Neural cell (in vitro differentiated cells): Measurements from ENCODE around the gene FERMT2. TPM values are rescaled to one million over a fixed set of nuclear protein-coding genes. Genes with fewer than 3 reads are reported as not detected.

Source experiments
- H2AFZ ChIP-seq: fragments of 200-600, 300-800 bp; sonication (generic), shearing (Covaris generic); 2 replicates; pipeline ENCODE4 v1.6.0; 2014; ENCODE audit warnings: low read depth, mild to moderate bottlenecking, antibody characterized with exemption, low read length, moderate library complexity
- H3F3A ChIP-seq: fragments of 200-600 bp; shearing (Covaris generic); 2 replicates; pipeline ENCODE4 v1.6.1; 2016; ENCODE audit warnings: mild to moderate bottlenecking, moderate library complexity, mixed read lengths, antibody characterized with exemption, low read length; ENCODE audit not compliant: insufficient read depth, poor library complexity, severe bottlenecking
- H3K27ac ChIP-seq: fragments of 200-600, 300-800 bp; sonication (generic), shearing (Covaris generic); 2 replicates; pipeline ENCODE4 v1.5.1; 2014; ENCODE audit warnings: mild to moderate bottlenecking, low read length, moderate library complexity
- H3K27me3 ChIP-seq: fragments of 300-800, 200-600 bp; sonication (generic), shearing (Covaris generic); 2 replicates; pipeline ENCODE4 v1.6.0; 2014; ENCODE audit warnings: mild to moderate bottlenecking, low read depth, low read length, moderate library complexity; ENCODE audit not compliant: insufficient read depth
- H3K36me3 ChIP-seq: fragments of 300-800, 200-600 bp; sonication (generic), shearing (Covaris generic); 2 replicates; pipeline ENCODE4 v1.5.1; 2014; ENCODE audit warnings: mild to moderate bottlenecking, antibody characterized with exemption, low read length, moderate library complexity; ENCODE audit not compliant: insufficient read depth
- H3K4me2 ChIP-seq: fragments of 300-800, 200-600 bp; sonication (generic), shearing (Covaris generic); 2 replicates; pipeline ENCODE4 v1.6.0; 2014; ENCODE audit warnings: mild to moderate bottlenecking, low read length
- H3K4me3 ChIP-seq: fragments of 300-800, 200-600 bp; sonication (generic), shearing (Covaris generic); 2 replicates; pipeline ENCODE4 v1.5.1; 2014; ENCODE audit warnings: mild to moderate bottlenecking, low read length, moderate library complexity
- H3K79me2 ChIP-seq: fragments of 200-600 bp; shearing (Covaris generic); replicated peaks from 2 replicates; pipeline ENCODE4 v1.6.0; 2014; ENCODE audit warnings: mild to moderate bottlenecking, low read length, moderate library complexity; ENCODE audit not compliant: insufficient read depth
- H3K9ac ChIP-seq: fragments of 300-800, 200-600 bp; sonication (generic), shearing (Covaris generic); 2 replicates; pipeline ENCODE4 v1.6.1; 2016; ENCODE audit warnings: mild to moderate bottlenecking, low read length, mixed read lengths
- H3K9me2 ChIP-seq: fragments of 200-600 bp; shearing (Covaris generic); 2 replicates; pipeline ENCODE4 v1.6.1; 2016; ENCODE audit warnings: mild to moderate bottlenecking, low read length, mixed read lengths; ENCODE audit not compliant: insufficient read depth
- H3K9me3 ChIP-seq: fragments of 200-600, 300-800 bp; sonication (generic), shearing (Covaris generic); 2 replicates; pipeline ENCODE4 v1.6.1; 2016; ENCODE audit warnings: mild to moderate bottlenecking, mixed run types, low read length, moderate library complexity, mixed read lengths
- H4K20me1 ChIP-seq: fragments of 200-600 bp; shearing (Covaris generic); 2 replicates; pipeline ENCODE4 v1.6.1; 2016; ENCODE audit warnings: mild to moderate bottlenecking, mixed run types; ENCODE audit not compliant: insufficient read depth
- EP300 ChIP-seq: fragments of 450-650 bp; conservative IDR thresholded peaks from 2 replicates; pipeline ENCODE4 v1.6.1; 2014; ENCODE audit warnings: antibody characterized with exemption, mild to moderate bottlenecking, moderate library complexity; ENCODE audit not compliant: poor library complexity, severe bottlenecking
- EZH2 ChIP-seq: fragments of 200-600, 300-800 bp; shearing (Covaris generic), sonication (generic); IDR thresholded peaks from 2 replicates; pipeline ENCODE4 v1.6.1; 2014; ENCODE audit warnings: antibody characterized with exemption, low read length, borderline replicate concordance, mild to moderate bottlenecking; ENCODE audit not compliant: insufficient read depth, poor library complexity, severe bottlenecking
- MXI1 ChIP-seq: fragments of 450-650 bp; conservative IDR thresholded peaks from 2 replicates; pipeline ENCODE4 v1.6.1; 2014; ENCODE audit warnings: antibody characterized with exemption, mild to moderate bottlenecking; ENCODE audit not compliant: poor library complexity, severe bottlenecking
- POLR2AphosphoS5 ChIP-seq: IDR thresholded peaks from 2 replicates; pipeline ENCODE4 v1.6.1; 2012
- RAD21 ChIP-seq: fragments of 450-650 bp; conservative IDR thresholded peaks from 2 replicates; pipeline ENCODE4 v1.6.1; 2014; ENCODE audit warnings: antibody characterized with exemption, mild to moderate bottlenecking, moderate library complexity
- SMC3 ChIP-seq: fragments of 450-650 bp; conservative IDR thresholded peaks from 2 replicates; pipeline ENCODE4 v1.6.1; 2014; ENCODE audit warnings: antibody characterized with exemption, mild to moderate bottlenecking, moderate library complexity; ENCODE audit not compliant: poor library complexity
- TAF1 ChIP-seq: IDR thresholded peaks from 2 replicates; pipeline ENCODE4 v1.6.1; 2012; ENCODE audit warnings: low read depth
- polyA plus RNA-seq: library from polyadenylated mRNA; depleted of rRNA; stranded (reverse); fragments of >200 nt; gene quantifications from 2 replicates; pipeline ENCODE4 v1.2.3, GENCODE V29; 2014
- TF ChIP-seq, protein P1 (sequence below): fragments of 450-650 bp; IDR thresholded peaks from 2 replicates; pipeline ENCODE4 v1.5.1; 2014; ENCODE audit warnings: antibody characterized with exemption, mild to moderate bottlenecking, moderate library complexity; ENCODE audit not compliant: poor library complexity, severe bottlenecking
- TF ChIP-seq, protein P2 (sequence below): IDR thresholded peaks from 2 replicates; pipeline ENCODE4 v1.6.1; 2012; ENCODE audit warnings: borderline replicate concordance

The FERMT2 gene
- polyA plus RNA-seq, 1 donor from 2014 or later: 59.6 TPM

DNA sequence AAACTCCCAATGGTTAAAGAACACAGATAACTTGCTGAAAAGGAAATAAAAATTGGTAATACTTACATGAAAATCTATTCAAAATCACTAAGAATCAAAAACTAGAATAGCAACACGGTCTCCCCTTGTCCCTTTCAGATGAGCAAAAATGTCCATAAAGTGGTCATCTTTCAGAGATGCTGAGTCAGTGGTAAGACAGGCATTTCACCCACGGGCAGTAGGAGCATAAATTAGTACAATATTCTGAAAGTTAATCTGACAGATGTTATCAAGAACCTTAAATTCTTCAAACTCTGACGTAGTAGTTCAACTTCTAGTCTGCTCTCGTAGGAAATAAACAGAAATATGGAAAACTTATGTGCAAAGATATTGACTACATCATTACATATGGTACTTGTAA, 126.4 kb downstream of the FERMT2 start:
- Histone ChIP-seq H3K4me2 (no peak overlapping the region), H3K9ac (no peak overlapping the region), H3F3A (no peaks in the 10 kb centered on the region), H3K27ac (no peak overlapping the region), H3K79me2 (no peaks in the 10 kb centered on the region), H3K4me3 (no peak overlapping the region), H3K9me3 (no peaks in the 10 kb centered on the region), H4K20me1 (no peaks in the 10 kb centered on the region), H3K36me3 (no peaks in the 10 kb centered on the region), H3K27me3 (no peaks in the 10 kb centered on the region), H3K9me2 (no peaks in the 10 kb centered on the region), H2AFZ (no peak overlapping the region)
- TF ChIP-seq POLR2AphosphoS5 (no peak), MXI1 (no peak), RAD21 (no peak), TAF1 (no peak), EZH2 (no peak), EP300 (no peak), SMC3 (no peak)
- TF ChIP-seq, protein P1, sequence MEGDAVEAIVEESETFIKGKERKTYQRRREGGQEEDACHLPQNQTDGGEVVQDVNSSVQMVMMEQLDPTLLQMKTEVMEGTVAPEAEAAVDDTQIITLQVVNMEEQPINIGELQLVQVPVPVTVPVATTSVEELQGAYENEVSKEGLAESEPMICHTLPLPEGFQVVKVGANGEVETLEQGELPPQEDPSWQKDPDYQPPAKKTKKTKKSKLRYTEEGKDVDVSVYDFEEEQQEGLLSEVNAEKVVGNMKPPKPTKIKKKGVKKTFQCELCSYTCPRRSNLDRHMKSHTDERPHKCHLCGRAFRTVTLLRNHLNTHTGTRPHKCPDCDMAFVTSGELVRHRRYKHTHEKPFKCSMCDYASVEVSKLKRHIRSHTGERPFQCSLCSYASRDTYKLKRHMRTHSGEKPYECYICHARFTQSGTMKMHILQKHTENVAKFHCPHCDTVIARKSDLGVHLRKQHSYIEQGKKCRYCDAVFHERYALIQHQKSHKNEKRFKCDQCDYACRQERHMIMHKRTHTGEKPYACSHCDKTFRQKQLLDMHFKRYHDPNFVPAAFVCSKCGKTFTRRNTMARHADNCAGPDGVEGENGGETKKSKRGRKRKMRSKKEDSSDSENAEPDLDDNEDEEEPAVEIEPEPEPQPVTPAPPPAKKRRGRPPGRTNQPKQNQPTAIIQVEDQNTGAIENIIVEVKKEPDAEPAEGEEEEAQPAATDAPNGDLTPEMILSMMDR: no peak
- TF ChIP-seq, protein P2, sequence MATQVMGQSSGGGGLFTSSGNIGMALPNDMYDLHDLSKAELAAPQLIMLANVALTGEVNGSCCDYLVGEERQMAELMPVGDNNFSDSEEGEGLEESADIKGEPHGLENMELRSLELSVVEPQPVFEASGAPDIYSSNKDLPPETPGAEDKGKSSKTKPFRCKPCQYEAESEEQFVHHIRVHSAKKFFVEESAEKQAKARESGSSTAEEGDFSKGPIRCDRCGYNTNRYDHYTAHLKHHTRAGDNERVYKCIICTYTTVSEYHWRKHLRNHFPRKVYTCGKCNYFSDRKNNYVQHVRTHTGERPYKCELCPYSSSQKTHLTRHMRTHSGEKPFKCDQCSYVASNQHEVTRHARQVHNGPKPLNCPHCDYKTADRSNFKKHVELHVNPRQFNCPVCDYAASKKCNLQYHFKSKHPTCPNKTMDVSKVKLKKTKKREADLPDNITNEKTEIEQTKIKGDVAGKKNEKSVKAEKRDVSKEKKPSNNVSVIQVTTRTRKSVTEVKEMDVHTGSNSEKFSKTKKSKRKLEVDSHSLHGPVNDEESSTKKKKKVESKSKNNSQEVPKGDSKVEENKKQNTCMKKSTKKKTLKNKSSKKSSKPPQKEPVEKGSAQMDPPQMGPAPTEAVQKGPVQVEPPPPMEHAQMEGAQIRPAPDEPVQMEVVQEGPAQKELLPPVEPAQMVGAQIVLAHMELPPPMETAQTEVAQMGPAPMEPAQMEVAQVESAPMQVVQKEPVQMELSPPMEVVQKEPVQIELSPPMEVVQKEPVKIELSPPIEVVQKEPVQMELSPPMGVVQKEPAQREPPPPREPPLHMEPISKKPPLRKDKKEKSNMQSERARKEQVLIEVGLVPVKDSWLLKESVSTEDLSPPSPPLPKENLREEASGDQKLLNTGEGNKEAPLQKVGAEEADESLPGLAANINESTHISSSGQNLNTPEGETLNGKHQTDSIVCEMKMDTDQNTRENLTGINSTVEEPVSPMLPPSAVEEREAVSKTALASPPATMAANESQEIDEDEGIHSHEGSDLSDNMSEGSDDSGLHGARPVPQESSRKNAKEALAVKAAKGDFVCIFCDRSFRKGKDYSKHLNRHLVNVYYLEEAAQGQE: no peak

DNA sequence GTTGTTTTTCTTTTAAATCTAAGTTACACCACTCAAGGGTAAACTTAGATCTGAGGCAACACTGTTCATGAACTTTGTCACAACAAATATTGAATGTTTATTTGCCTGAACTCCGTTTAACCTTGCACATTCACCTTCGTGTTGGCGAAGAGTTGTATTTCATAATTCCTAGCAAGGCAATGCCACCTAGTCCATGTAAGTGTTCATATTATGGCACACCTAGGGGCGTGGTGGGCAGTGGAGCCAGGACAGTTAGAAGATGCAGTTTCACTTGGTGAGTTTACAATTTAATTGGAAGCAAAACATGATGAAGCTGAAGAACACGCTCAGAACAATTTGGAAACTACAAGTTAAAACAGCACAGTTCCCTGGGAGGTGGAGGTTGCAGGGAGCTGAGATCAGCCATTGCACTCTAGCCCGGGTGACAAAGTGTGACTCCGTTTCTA, 129.0 kb downstream of the FERMT2 start:
- no peaks in the 10 kb centered on the region for H4K20me1 ChIP-seq
- no peak overlapping the region for H3K27ac ChIP-seq
- H3K36me3 ChIP-seq: no peaks in the 10 kb centered on the region
- H3K9ac ChIP-seq: no peak overlapping the region
- H3K9me2 ChIP-seq: no peaks in the 10 kb centered on the region
- H3K4me2 ChIP-seq: no peak overlapping the region
- H3K27me3 ChIP-seq: no peaks in the 10 kb centered on the region
- H3F3A ChIP-seq: no peaks in the 10 kb centered on the region
- no peak overlapping the region for H3K4me3 ChIP-seq
- H3K79me2 ChIP-seq: no peaks in the 10 kb centered on the region
- no peaks in the 10 kb centered on the region for H3K9me3 ChIP-seq
- H2AFZ ChIP-seq: no peak overlapping the region
- TF ChIP-seq RAD21: no peak
- no peak for TF ChIP-seq MXI1
- TF ChIP-seq, protein P1: no peak
- no peak for TF ChIP-seq EP300
- TF ChIP-seq, protein P2: no peak
- TF ChIP-seq SMC3: no peak
- TF ChIP-seq TAF1: no peak
- TF ChIP-seq EZH2: no peak
- TF ChIP-seq POLR2AphosphoS5: no peak
